KMS-11 (cell line): Measurements from ENCODE around the gene MAML3.

ENCODE experiments used
- H2AFZ ChIP-seq: fragments of 200-600 bp; sonication (generic); 2 replicates; pipeline ENCODE4 v1.6.1; 2016; ENCODE audit warnings: antibody characterized with exemption, mixed run types, low read depth
- H3K27ac ChIP-seq: fragments of 200-600 bp; sonication (generic); 2 replicates; pipeline ENCODE4 v1.6.1; 2016; ENCODE audit warnings: mild to moderate bottlenecking, mixed run types
- H3K27me3 ChIP-seq: fragments of 200-600 bp; sonication (generic); 2 replicates; pipeline ENCODE4 v1.6.1; 2017; ENCODE audit warnings: mild to moderate bottlenecking, low read depth, mixed run types, moderate library complexity; ENCODE audit not compliant: insufficient read depth
- H3K36me3 ChIP-seq: fragments of 200-600 bp; sonication (generic); 2 replicates; pipeline ENCODE4 v1.6.1; 2017; ENCODE audit warnings: mild to moderate bottlenecking, mixed run types; ENCODE audit not compliant: insufficient read depth
- H3K4me1 ChIP-seq: fragments of 200-600 bp; sonication (generic); 2 replicates; pipeline ENCODE4 v1.6.1; 2016; ENCODE audit warnings: mild to moderate bottlenecking, low read depth, mixed run types; ENCODE audit not compliant: poor library complexity, severe bottlenecking
- H3K4me2 ChIP-seq: fragments of 200-600 bp; sonication (generic); 2 replicates; pipeline ENCODE4 v1.7.0; 2016; ENCODE audit warnings: mild to moderate bottlenecking, mixed run types
- H3K4me3 ChIP-seq: fragments of 200-600 bp; sonication (generic); IDR thresholded peaks from 2 replicates; pipeline ENCODE4 v1.6.1; 2017; ENCODE audit warnings: low read depth, low read length, mixed read lengths; ENCODE audit not compliant: insufficient read depth
- H3K79me2 ChIP-seq: fragments of 200-600 bp; sonication (generic); 2 replicates; pipeline ENCODE4 v1.6.1; 2016; ENCODE audit warnings: low read depth, mixed run types; ENCODE audit not compliant: insufficient read depth
- H3K9ac ChIP-seq: fragments of 200-600 bp; sonication (generic); 2 replicates; pipeline ENCODE4 v1.6.1; 2016; ENCODE audit warnings: mild to moderate bottlenecking, mixed run types
- H4K20me1 ChIP-seq: fragments of 200-600 bp; sonication (generic); 2 replicates; pipeline ENCODE4 v1.6.1; 2016; ENCODE audit warnings: mild to moderate bottlenecking, mixed run types; ENCODE audit not compliant: insufficient read depth
- CTCF ChIP-seq: fragments of 200-600 bp; sonication (generic); conservative IDR thresholded peaks from 2 replicates; pipeline ENCODE4 v1.6.1; 2017; ENCODE audit warnings: low read depth, mild to moderate bottlenecking, antibody characterized with exemption, low read length, moderate library complexity, mixed read lengths

Gene MAML3

GRCh38 chr4:140085062-140085622, 68.8 kb downstream of the MAML3 start:
- no peak for TF ChIP-seq CTCF
- Histone ChIP-seq H3K4me1 (no peaks in the 10 kb centered on the region), H3K36me3 (no peaks in the 10 kb centered on the region), H3K27ac (no peak overlapping the region), H3K9ac (no peak overlapping the region), H3K4me3 (no peak overlapping the region), H3K4me2 (no peak overlapping the region), H4K20me1 (no peaks in the 10 kb centered on the region), H2AFZ (no peak overlapping the region), H3K79me2 (no peaks in the 10 kb centered on the region), H3K27me3 (no peaks in the 10 kb centered on the region)

GRCh38 chr4:140084385-140084784, 69.6 kb downstream of the MAML3 start:
- Histone ChIP-seq H3K4me3 (no peak overlapping the region), H3K36me3 (no peaks in the 10 kb centered on the region), H4K20me1 (no peaks in the 10 kb centered on the region), H3K4me1 (no peaks in the 10 kb centered on the region), H2AFZ (no peak overlapping the region), H3K27me3 (no peaks in the 10 kb centered on the region), H3K27ac (no peak overlapping the region), H3K4me2 (no peak overlapping the region), H3K9ac (no peak overlapping the region), H3K79me2 (no peaks in the 10 kb centered on the region)
- TF ChIP-seq CTCF: no peak

- H3K4me2 ChIP-seq: no peak overlapping the region
- H3K27me3 ChIP-seq: no peaks in the 10 kb centered on the region
- H3K36me3 ChIP-seq: no peaks in the 10 kb centered on the region
- TF ChIP-seq CTCF: no peak
- H3K79me2 ChIP-seq: no peaks in the 10 kb centered on the region
- no peaks in the 10 kb centered on the region for H3K4me1 ChIP-seq
- H4K20me1 ChIP-seq: no peaks in the 10 kb centered on the region
- H3K27ac ChIP-seq: no peak overlapping the region
- H3K9ac ChIP-seq: no peak overlapping the region
- H2AFZ ChIP-seq: no peak overlapping the region
- no peak overlapping the region for H3K4me3 ChIP-seq
Measured at GRCh38 chr4:140082391-140082755, 71.6 kb downstream of the MAML3 start.

GRCh38 chr4:140081641-140082390, 72.2 kb downstream of the MAML3 start:
- no peak overlapping the region for H3K27ac ChIP-seq
- H2AFZ ChIP-seq: no peak overlapping the region
- TF ChIP-seq CTCF: no peak
- H3K9ac ChIP-seq: no peak overlapping the region
- H3K4me1 ChIP-seq: peaks cover 5% of the 10 kb centered on the region
- no peaks in the 10 kb centered on the region for H3K27me3 ChIP-seq
- H4K20me1 ChIP-seq: no peaks in the 10 kb centered on the region
- no peak overlapping the region for H3K4me3 ChIP-seq
- H3K36me3 ChIP-seq: no peaks in the 10 kb centered on the region
- H3K79me2 ChIP-seq: no peaks in the 10 kb centered on the region
- no peak overlapping the region for H3K4me2 ChIP-seq
